H1 (cell line): ENCODE measurements around the gene IFT122.

Experiments
- POLR2A ChIP-seq, 2 experiments: IDR thresholded peaks; 1 replicate in 1 of 2; 2 replicates in 1 of 2; pipeline ENCODE4 v1.6.1; 2011; ENCODE audit warnings: low read depth in 2 of 2, low read length in 2 of 2, mild to moderate bottlenecking in 2 of 2; ENCODE audit errors: control extremely low read depth in 1 of 2
- RAD21 ChIP-seq, 2 experiments: IDR thresholded peaks in 1 of 2; conservative IDR thresholded peaks in 1 of 2; 2 replicates each; pipeline ENCODE4 v1.6.1; 2011; ENCODE audit warnings: low read depth in 2 of 2, low read length in 2 of 2, improper control_type of control experiment in 1 of 2, inconsistent platforms in 1 of 2, mild to moderate bottlenecking in 1 of 2, moderate library complexity in 1 of 2
- TF ChIP-seq, protein P1 (sequence below), 3 experiments: IDR thresholded peaks; 1 replicate in 2 of 3; 2 replicates in 1 of 3; pipeline versions ENCODE4 v1.5.1 to v1.6.1; 2011; ENCODE audit warnings: low read length in 3 of 3, mild to moderate bottlenecking in 3 of 3, inconsistent platforms in 2 of 3, low read depth in 1 of 3, moderate library complexity in 1 of 3; ENCODE audit not compliant: insufficient read depth in 1 of 3; ENCODE audit errors: control extremely low read depth in 1 of 3

DNA sequence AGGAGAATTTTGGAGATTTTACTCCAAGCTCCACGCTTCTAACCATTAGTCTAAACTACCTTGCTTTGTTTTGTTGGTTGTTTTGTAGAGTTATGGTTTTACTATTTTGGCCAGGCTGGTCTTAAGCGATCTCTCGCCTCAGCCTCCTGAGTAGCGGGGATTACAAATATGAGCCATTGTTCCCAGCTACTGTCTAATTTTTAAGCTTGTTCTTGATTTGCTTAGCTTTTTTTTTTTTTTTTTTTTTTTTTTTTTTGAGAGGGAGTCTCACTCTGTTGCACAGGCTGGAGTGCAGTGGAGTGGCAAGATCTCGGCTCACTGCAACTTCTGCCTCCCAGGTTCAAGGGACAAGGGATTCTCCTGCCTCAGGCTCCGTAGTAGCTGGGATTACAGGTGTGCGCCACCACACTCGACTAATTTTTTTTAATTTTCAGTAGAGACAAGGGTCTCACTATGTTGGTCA, 40.1 kb upstream of the IFT122 start:
- no peak for TF ChIP-seq RAD21 (IDR thresholded peaks at IDR 0.05 in 1 of 2, conservative IDR thresholded peaks at IDR 0.05 in 1 of 2; ENCODE audit: low read depth in 2 of 2, low read length in 2 of 2)
- peak in 1 of 2 experiments; percentile 52; a peak in 2 of 3 replicates for TF ChIP-seq POLR2A (IDR thresholded peaks at IDR 0.05; ENCODE audit: control extremely low read depth in 1 of 2, low read depth in 2 of 2, low read length in 2 of 2)
- TF ChIP-seq, protein P1, sequence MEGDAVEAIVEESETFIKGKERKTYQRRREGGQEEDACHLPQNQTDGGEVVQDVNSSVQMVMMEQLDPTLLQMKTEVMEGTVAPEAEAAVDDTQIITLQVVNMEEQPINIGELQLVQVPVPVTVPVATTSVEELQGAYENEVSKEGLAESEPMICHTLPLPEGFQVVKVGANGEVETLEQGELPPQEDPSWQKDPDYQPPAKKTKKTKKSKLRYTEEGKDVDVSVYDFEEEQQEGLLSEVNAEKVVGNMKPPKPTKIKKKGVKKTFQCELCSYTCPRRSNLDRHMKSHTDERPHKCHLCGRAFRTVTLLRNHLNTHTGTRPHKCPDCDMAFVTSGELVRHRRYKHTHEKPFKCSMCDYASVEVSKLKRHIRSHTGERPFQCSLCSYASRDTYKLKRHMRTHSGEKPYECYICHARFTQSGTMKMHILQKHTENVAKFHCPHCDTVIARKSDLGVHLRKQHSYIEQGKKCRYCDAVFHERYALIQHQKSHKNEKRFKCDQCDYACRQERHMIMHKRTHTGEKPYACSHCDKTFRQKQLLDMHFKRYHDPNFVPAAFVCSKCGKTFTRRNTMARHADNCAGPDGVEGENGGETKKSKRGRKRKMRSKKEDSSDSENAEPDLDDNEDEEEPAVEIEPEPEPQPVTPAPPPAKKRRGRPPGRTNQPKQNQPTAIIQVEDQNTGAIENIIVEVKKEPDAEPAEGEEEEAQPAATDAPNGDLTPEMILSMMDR (IDR thresholded peaks at IDR 0.05; ENCODE audit: control extremely low read depth in 1 of 3, insufficient read depth in 1 of 3, low read depth in 1 of 3, low read length in 3 of 3), result no peak
